Activated T-helper 2 cell treated with anti-CD3 and anti-CD28 coated beads, Interferon-gamma antibody, Interleukin-2, Interleukin-4, amounts not matched to agents 10 μg/mL and 5 μg/mL and 100 μg/mL, durations not matched to agents 14 hours and 24 hours and 36 hours (primary cell): ENCODE measurements around the gene CLIP1. TPM values are rescaled to one million over a fixed set of nuclear protein-coding genes. Genes with fewer than 3 reads are reported as not detected.
"Not testable (repeated sequence)": the region's sequence is repeated elsewhere in the genome, so short reads cannot be mapped to it uniquely, and the experiment has no call there.

Experiments used
- DNase-seq: peaks from one replicate; pipeline ENCODE4 v3.0.0; 2021; ENCODE audit warnings: low spot score
- H3K27ac Mint-ChIP-seq: one replicate; pipeline ENCODE4 v1.8.0; 2021; ENCODE audit warnings: mixed read lengths
- H3K27me3 Mint-ChIP-seq: one replicate; pipeline ENCODE4 v1.8.0; 2021; ENCODE audit warnings: low read depth, mixed read lengths
- H3K36me3 Mint-ChIP-seq: one replicate; pipeline ENCODE4 v1.8.0; 2021; ENCODE audit warnings: low read depth, mixed read lengths
- H3K4me1 Mint-ChIP-seq: one replicate; pipeline ENCODE4 v1.8.0; 2021; ENCODE audit warnings: low read depth, mixed read lengths
- H3K4me3 Mint-ChIP-seq: one replicate; pipeline ENCODE4 v1.8.0; 2021; ENCODE audit warnings: low read depth, mild to moderate bottlenecking, moderate library complexity, mixed read lengths
- H3K9me3 Mint-ChIP-seq: one replicate; pipeline ENCODE4 v1.8.0; 2021; ENCODE audit warnings: mixed read lengths
- intact Hi-C: fragments of 100-400 bp; cut with micrococcal nuclease; formaldehyde crosslinking; loops from one replicate; pipeline ENCODE4 v1.15.1; 2023
- total RNA-seq: library from RNA; stranded (reverse); gene quantifications from 2 replicates; pipeline ENCODE4 v1.2.3, GENCODE V29; 2022

The CLIP1 gene
- total RNA-seq, 1 donor from 2014 or later = 59.9 TPM

- Mint-ChIP-seq H3K36me3 (no peaks in the 10 kb centered on the region), H3K27me3 (no peaks in the 10 kb centered on the region), H3K4me1 (peaks cover 27% of the 10 kb centered on the region), H3K4me3 (no peak overlapping the region), H3K9me3 (no peaks in the 10 kb centered on the region), H3K27ac (no peak overlapping the region)
- DNase-seq = no peak
- intact Hi-C loops = no loop called here
Measured at GRCh38 chr12:122454739-122455138, 32.3 kb upstream of the CLIP1 start.

- no peaks in the 10 kb centered on the region for H3K9me3 Mint-ChIP-seq
- no peak for DNase-seq
- peaks cover 28% of the 10 kb centered on the region for H3K4me1 Mint-ChIP-seq
- no peaks in the 10 kb centered on the region for H3K36me3 Mint-ChIP-seq
- peak overlapping the region; percentile 98 for H3K27ac Mint-ChIP-seq
- no peak overlapping the region for H3K4me3 Mint-ChIP-seq
- intact Hi-C loops = no loop called here
- H3K27me3 Mint-ChIP-seq = no peaks in the 10 kb centered on the region
Measured at GRCh38 chr12:122454250-122454721, 31.8 kb upstream of the CLIP1 start.

- peak overlapping the region; percentile 98 for H3K27ac Mint-ChIP-seq
- DNase-seq = no peak
- H3K36me3 Mint-ChIP-seq = no peaks in the 10 kb centered on the region
- H3K4me1 Mint-ChIP-seq = peaks cover 30% of the 10 kb centered on the region
- peak overlapping the region; percentile 72 for H3K4me3 Mint-ChIP-seq
- intact Hi-C loops = loop anchor here (2.0 kb wide), 2 partner anchors 30 to 48 kb away; partner anchors contain the start of genes CLIP1 and ZCCHC8
- H3K9me3 Mint-ChIP-seq = no peaks in the 10 kb centered on the region
- no peaks in the 10 kb centered on the region for H3K27me3 Mint-ChIP-seq
Measured at GRCh38 chr12:122452701-122453285, 30.3 kb upstream of the CLIP1 start.

DNA sequence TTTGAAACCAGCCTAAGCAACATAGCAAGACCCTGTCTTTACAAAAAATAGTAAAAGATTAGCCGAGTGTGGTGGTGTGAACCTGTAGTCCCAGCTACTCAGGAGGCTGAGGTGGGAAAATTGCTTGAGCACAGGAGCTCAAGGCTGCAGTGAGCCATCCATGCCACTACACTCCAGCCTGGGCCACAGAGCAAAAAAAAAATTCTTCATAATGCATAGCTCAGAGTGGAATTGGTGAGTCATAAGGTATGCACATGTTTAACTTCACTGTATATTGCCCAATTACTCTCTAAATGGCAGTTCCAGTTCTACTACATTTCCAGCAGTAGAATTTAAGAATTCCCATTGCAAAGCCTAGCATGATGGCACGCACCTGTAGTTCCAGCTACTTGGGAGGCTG is 26.8 kb upstream of the CLIP1 start:
- Mint-ChIP-seq H3K4me3 (no peak overlapping the region), H3K4me1 (peaks cover 25% of the 10 kb centered on the region), H3K9me3 (no peaks in the 10 kb centered on the region), H3K27me3 (no peaks in the 10 kb centered on the region), H3K27ac (no peak overlapping the region), H3K36me3 (no peaks in the 10 kb centered on the region)
- intact Hi-C loops = loop anchor here (1.0 kb wide), 1 partner anchor 50 kb away; no protein-coding TSS in a partner anchor
- no peak for DNase-seq

DNA sequence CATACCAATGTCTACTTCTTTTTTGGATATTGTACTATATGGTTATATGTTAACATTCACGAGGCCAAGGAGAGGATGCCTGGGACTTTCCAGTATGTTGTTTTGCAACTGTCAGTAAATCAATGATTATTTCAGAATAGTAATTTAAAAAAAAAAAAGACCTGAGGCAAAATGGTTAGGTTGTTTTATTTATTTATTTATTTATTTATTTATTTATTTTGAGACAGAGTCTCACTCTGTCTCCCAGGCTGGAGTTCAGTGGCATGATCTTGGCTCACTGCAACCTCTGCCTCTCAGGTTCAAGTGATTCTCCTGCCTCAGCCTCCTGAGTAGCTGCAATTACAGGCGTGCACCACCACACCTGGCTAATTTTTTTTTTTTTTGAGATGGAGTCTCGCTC is 25.4 kb upstream of the CLIP1 start:
- H3K27ac Mint-ChIP-seq, H3K4me3 Mint-ChIP-seq, H3K36me3 Mint-ChIP-seq, H3K27me3 Mint-ChIP-seq, intact Hi-C loops, H3K9me3 Mint-ChIP-seq, DNase-seq: not testable (repeated sequence)
- peaks cover 12% of the 10 kb centered on the region for H3K4me1 Mint-ChIP-seq

DNA sequence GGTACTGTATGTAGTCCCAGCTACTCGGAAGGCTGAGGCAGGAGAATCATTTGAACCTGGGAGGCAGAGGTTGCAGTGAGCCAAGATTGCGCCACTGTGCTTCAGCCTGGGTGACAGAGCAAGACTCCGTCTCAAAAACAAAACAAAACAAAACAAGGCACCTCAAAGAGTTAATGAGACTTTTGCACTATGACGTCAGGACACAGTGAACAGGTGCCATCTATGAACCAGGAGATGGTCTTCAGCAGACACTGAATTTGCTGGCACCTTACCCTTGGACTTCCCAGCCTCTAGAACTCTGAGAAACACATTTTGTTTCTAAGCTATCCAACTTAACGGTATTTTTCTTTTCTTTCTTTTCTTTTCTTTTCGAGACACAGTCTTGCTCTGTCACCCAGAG is 23.9 kb upstream of the CLIP1 start:
- H3K36me3 Mint-ChIP-seq, H3K27ac Mint-ChIP-seq, H3K4me3 Mint-ChIP-seq, H3K4me1 Mint-ChIP-seq, intact Hi-C loops, H3K27me3 Mint-ChIP-seq, DNase-seq, H3K9me3 Mint-ChIP-seq: not testable (repeated sequence)

DNA sequence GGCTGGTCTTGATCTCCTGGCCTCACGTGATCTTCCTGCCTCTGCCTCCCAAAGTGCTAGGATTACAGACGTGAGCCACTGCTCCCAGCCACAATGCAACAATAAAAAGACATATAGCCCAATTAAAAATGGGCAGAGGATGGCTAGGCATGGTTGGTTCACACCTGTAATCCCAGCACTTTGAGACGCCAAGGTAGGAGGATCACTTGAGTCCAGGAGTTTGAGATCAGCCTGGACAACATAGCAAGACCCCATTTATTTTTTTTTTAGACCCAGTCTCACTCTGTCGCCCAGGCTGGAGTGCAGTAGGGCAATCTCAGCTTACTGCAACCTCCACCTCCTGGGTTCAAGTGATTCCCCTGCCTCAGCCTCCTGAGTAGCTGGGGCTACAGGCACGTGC is 21.6 kb upstream of the CLIP1 start:
- H3K36me3 Mint-ChIP-seq, H3K9me3 Mint-ChIP-seq, H3K27ac Mint-ChIP-seq, H3K4me1 Mint-ChIP-seq, intact Hi-C loops, H3K27me3 Mint-ChIP-seq, DNase-seq, H3K4me3 Mint-ChIP-seq: not testable (repeated sequence)

DNA sequence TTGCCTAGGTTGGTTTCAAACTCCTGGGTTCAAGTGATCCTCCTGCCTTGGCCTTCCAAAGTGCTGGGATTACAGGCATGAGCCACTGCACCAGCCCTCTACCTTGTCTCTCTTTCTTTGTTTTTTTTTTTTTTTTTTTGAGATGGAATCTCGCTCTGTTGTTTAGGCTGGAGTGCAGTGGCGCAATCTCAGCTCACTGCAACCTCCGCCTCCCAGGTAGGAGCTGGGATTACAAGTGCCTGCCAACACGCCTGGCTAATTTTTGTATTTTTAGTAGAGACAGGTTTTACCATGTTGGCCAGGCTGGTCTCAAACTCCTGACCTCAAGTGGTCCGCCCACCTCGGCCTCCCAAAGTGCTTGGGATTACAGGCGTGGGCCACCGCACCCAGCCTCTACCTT is 16.4 kb upstream of the CLIP1 start:
- DNase-seq, H3K9me3 Mint-ChIP-seq, intact Hi-C loops, H3K27me3 Mint-ChIP-seq, H3K36me3 Mint-ChIP-seq, H3K4me3 Mint-ChIP-seq, H3K27ac Mint-ChIP-seq, H3K4me1 Mint-ChIP-seq: not testable (repeated sequence)

- no peaks in the 10 kb centered on the region for H3K27me3 Mint-ChIP-seq
- H3K4me3 Mint-ChIP-seq = no peak overlapping the region
- no peaks in the 10 kb centered on the region for H3K36me3 Mint-ChIP-seq
- no peak for DNase-seq
- no peaks in the 10 kb centered on the region for H3K9me3 Mint-ChIP-seq
- no peak overlapping the region for H3K27ac Mint-ChIP-seq
- no peaks in the 10 kb centered on the region for H3K4me1 Mint-ChIP-seq
- intact Hi-C loops = no loop called here
Measured at GRCh38 chr12:122437656-122438121, 15.2 kb upstream of the CLIP1 start.

GRCh38 chr12:122435186-122435585 is 12.7 kb upstream of the CLIP1 start:
- intact Hi-C loops = no loop called here
- Mint-ChIP-seq H3K27ac (no peak overlapping the region), H3K4me1 (no peaks in the 10 kb centered on the region), H3K36me3 (no peaks in the 10 kb centered on the region), H3K9me3 (no peaks in the 10 kb centered on the region), H3K4me3 (no peak overlapping the region), H3K27me3 (no peaks in the 10 kb centered on the region)
- DNase-seq = no peak

GRCh38 chr12:122429043-122429442 is 6.6 kb upstream of the CLIP1 start:
- H3K4me1 Mint-ChIP-seq, DNase-seq, H3K27me3 Mint-ChIP-seq, intact Hi-C loops, H3K4me3 Mint-ChIP-seq, H3K27ac Mint-ChIP-seq, H3K9me3 Mint-ChIP-seq, H3K36me3 Mint-ChIP-seq: not testable (repeated sequence)

DNA sequence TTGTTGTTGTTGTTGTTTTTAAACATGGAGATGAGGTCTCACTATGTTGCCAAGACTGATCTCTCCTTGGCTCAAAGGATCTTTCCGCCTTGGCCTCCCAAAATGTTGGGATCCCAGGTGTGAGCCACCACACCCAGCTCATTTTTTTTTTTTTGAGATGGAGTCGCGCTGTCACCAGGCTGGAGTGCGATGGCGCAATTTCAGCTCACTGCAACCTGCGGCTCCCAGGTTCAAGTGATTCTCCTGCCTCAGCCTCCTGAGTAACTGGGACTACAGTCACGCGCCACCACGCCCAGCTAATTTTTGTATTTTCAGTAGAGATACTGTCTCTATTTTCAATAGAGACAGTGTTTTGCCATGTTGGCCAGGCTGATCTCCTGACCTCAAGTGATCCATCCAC is 4.9 kb upstream of the CLIP1 start:
- no peak for DNase-seq
- Mint-ChIP-seq H3K9me3 (no peaks in the 10 kb centered on the region), H3K4me1 (peaks cover 10% of the 10 kb centered on the region), H3K36me3 (no peaks in the 10 kb centered on the region), H3K27me3 (peaks cover 2% of the 10 kb centered on the region), H3K27ac (no peak overlapping the region), H3K4me3 (no peak overlapping the region)
- intact Hi-C loops = no loop called here

DNA sequence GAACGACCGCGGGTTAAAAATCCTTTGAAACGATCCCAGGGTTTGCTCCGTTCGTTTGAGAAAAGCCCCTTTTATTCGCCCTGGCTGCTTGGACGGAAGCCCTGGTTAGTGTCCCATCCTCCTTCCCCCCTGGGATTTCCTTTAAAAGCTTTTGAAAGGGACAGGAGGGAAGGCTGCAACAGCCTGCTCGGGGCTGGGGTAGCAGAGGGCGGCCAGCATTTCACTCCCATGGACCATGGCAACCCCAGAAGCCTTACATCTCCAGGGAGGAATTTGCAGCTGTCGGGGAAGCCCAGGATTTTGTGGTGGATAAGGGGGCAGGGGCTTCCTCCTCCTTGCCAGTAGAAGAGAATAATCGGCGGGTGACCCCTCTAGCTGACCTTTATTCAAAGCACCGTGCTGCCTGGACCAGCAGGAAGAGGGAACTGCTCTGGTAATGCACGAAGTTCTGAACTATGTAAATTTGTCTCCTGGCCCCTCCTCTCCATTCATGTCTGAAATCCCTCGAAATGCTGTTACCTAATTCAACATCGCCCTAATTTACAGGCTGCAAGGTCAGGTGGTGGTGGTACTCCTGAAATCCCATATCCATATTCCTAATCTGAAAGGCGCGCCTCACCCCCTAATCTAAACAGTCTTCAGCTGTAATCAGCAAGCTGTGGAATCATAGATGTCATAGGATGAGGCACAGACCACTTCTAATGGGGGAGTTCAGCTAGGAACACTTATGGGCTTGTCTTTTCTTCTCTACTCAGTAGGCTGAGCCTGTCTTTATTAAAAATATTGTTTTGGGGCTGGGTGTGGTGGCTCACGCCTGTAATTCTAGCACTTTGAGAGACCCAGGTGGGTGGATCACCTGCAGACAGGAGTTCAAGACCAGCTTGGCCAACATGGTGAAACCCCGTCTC is 1.0 kb upstream of the CLIP1 start:
- peaks cover 22% of the 10 kb centered on the region for H3K4me1 Mint-ChIP-seq
- H3K27me3 Mint-ChIP-seq = peaks cover 2% of the 10 kb centered on the region
- H3K36me3 Mint-ChIP-seq = no peaks in the 10 kb centered on the region
- DNase-seq = no peak
- peak overlapping the region; percentile 88 for H3K27ac Mint-ChIP-seq
- intact Hi-C loops = loop anchor here (1.0 to 2.0 kb wide), 2 partner anchors 29 to 48 kb away; no protein-coding TSS in a partner anchor
- H3K4me3 Mint-ChIP-seq = peak overlapping the region; percentile 86
- H3K9me3 Mint-ChIP-seq = no peaks in the 10 kb centered on the region
